Lower lobe of right lung (tissue), 2 donors: ENCODE measurements around the gene DNM3. TPM values are rescaled to one million over a fixed set of nuclear protein-coding genes. Genes with fewer than 3 reads are reported as not detected.
A peak's percentile ranks its signal among the peaks of the same experiment; 100 is the strongest.

Experiments used
- ATAC-seq, 2 donors: fragments of 200-7000 bp; cut with Tn5 transposase; one replicate each; pipeline ENCODE4 v1.9.1; 2020 to 2022; ENCODE audit warnings: mild to moderate bottlenecking in 2 of 2, moderate library complexity in 2 of 2
- DNase-seq: peaks from one replicate; pipeline ENCODE4 v3.0.0-alpha.2; 2020
- H3K27ac ChIP-seq: fragments of 200-600 bp; one replicate; pipeline ENCODE4 v1.8.0; 2022
- H3K27me3 ChIP-seq: fragments of 200-600 bp; one replicate; pipeline ENCODE4 v1.8.0; 2022; ENCODE audit warnings: low read depth
- H3K36me3 ChIP-seq: fragments of 200-600 bp; one replicate; pipeline ENCODE4 v1.8.0; 2022; ENCODE audit warnings: mild to moderate bottlenecking
- H3K4me1 ChIP-seq: fragments of 200-600 bp; one replicate; pipeline ENCODE4 v1.8.0; 2022
- H3K4me3 ChIP-seq: fragments of 200-600 bp; one replicate; pipeline ENCODE4 v1.8.0; 2022; ENCODE audit warnings: mild to moderate bottlenecking
- H3K9me3 ChIP-seq: fragments of 200-600 bp; one replicate; pipeline ENCODE4 v1.8.0; 2022
- CTCF ChIP-seq: fragments of 200-600 bp; IDR thresholded peaks from one replicate; pipeline ENCODE4 v1.8.0; 2022; ENCODE audit warnings: antibody characterized with exemption, mild to moderate bottlenecking
- intact Hi-C: fragments of 100-400 bp; cut with DNase I; formaldehyde crosslinking; loops from one replicate; pipeline ENCODE4 v1.11.0; 2022
- total RNA-seq: library from RNA; stranded (reverse); fragmentation: NEBNext Ultra II Directional; extraction: Animal tissue kit (Norgen Biotek cat#: 25700); gene quantifications from one replicate; pipeline ENCODE4 v1.2.1, GENCODE V29; 2021
- donor health status: DM: no; HTN: yes; CAD: no; lungs with severe emphysema.

The DNM3 gene
- total RNA-seq, 1 donor from 2014 or later, result 12.4 TPM

DNA sequence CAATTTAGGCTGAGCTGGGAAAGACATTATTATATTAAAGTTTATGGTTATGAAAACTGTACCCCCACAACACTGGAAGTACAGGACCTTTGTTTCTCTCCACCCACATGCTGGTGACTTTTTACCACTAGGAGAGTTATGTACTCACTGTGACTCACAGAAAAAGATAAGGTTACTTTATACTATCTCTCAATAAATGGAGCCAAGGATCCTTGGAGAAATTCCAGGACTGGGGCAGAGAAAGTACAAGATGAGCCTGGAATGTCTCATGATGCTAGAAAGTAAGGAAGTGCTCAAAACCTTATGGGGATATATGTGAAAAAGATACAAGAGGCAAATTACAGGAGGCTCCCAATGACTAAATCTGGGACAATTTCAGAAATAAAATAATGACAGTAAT, 515.3 kb downstream of the DNM3 start:
- DNase-seq, result no peak
- Histone ChIP-seq H3K4me3 (no peak overlapping the region), H3K27me3 (no peaks in the 10 kb centered on the region), H3K36me3 (no peaks in the 10 kb centered on the region), H3K4me1 (peaks cover 39% of the 10 kb centered on the region), H3K9me3 (no peaks in the 10 kb centered on the region), H3K27ac (no peak overlapping the region)
- no peak for TF ChIP-seq CTCF
- intact Hi-C loops, result no loop called here
- no peak for ATAC-seq

DNA sequence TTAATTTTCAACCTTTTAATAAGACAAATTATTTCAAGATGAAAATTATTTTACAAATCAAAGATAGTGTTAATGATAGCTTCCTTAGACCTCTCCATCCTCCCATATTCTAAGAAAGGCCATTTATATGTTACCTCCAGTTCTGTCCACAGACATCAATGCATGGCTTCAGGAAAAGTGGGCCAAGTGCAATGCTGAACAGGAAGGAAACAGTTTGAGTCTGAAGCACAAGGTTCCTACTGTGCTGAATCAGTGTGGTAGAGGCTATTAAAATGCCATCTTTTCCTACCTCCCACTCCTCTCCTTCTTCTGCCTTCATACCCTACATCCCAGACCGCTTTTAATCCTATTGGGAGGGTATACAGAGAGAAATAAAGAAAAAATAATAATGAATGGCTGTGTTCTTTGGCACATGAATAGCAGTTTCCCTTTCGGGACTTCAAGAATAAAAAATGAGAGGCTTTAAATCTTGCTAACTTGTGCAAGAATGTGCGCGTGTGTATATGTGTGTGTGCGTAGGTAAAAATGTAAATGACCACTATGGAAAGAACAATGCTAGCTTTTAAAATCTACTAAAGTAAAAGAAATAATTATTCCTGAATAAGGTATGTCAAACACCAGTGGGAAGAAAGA, 516.6 kb downstream of the DNM3 start:
- DNase-seq (no peak), ATAC-seq (no peak)
- intact Hi-C loops, result no loop called here
- H3K27ac ChIP-seq, result peak overlapping the region; percentile 70
- H3K27me3 ChIP-seq, result no peaks in the 10 kb centered on the region
- no peaks in the 10 kb centered on the region for H3K36me3 ChIP-seq
- H3K4me1 ChIP-seq, result peaks cover 39% of the 10 kb centered on the region
- no peaks in the 10 kb centered on the region for H3K9me3 ChIP-seq
- no peak for TF ChIP-seq CTCF
- H3K4me3 ChIP-seq, result no peak overlapping the region

GRCh38 chr1:172359491-172359999, 518.2 kb downstream of the DNM3 start:
- intact Hi-C loops, result no loop called here
- peak overlapping the region; percentile 70 for H3K27ac ChIP-seq
- H3K9me3 ChIP-seq, result no peaks in the 10 kb centered on the region
- no peaks in the 10 kb centered on the region for H3K27me3 ChIP-seq
- no peak for DNase-seq
- TF ChIP-seq CTCF, result no peak
- no peak overlapping the region for H3K4me3 ChIP-seq
- ATAC-seq, result peak in 1 of 2 donors; percentile 60
- peaks cover 39% of the 10 kb centered on the region for H3K4me1 ChIP-seq
- no peaks in the 10 kb centered on the region for H3K36me3 ChIP-seq

- no peak for DNase-seq
- Histone ChIP-seq H3K27ac (no peak overlapping the region), H3K4me3 (no peak overlapping the region), H3K9me3 (no peaks in the 10 kb centered on the region), H3K27me3 (no peaks in the 10 kb centered on the region), H3K4me1 (peaks cover 39% of the 10 kb centered on the region), H3K36me3 (no peaks in the 10 kb centered on the region)
- no peak for ATAC-seq
- TF ChIP-seq CTCF, result no peak
- intact Hi-C loops, result no loop called here
Observed at GRCh38 chr1:172360511-172360910, 519.2 kb downstream of the DNM3 start.

- H3K27me3 ChIP-seq, result no peaks in the 10 kb centered on the region
- DNase-seq (no peak), ATAC-seq (no peak)
- H3K36me3 ChIP-seq, result no peaks in the 10 kb centered on the region
- intact Hi-C loops, result no loop called here
- no peaks in the 10 kb centered on the region for H3K9me3 ChIP-seq
- H3K4me3 ChIP-seq, result no peak overlapping the region
- no peak overlapping the region for H3K27ac ChIP-seq
- peaks cover 39% of the 10 kb centered on the region for H3K4me1 ChIP-seq
- no peak for TF ChIP-seq CTCF
Observed at GRCh38 chr1:172360985-172361384, 519.7 kb downstream of the DNM3 start.
